Stimulated activated CD8-positive, alpha-beta memory T cell treated with anti-CD3 and anti-CD28 coated beads, Interleukin-4, amount 100 ng/mL, for 1 hour (primary cell): ENCODE results near the gene HASPIN.
A peak's percentile ranks its signal among the peaks of the same experiment; 100 is the strongest.
"Not testable (repeated sequence)": the region's sequence is repeated elsewhere in the genome, so short reads cannot be mapped to it uniquely, and the experiment has no call there.

ENCODE experiments used
- DNase-seq, 2 donors: peaks; one replicate each; pipeline ENCODE4 v3.0.0-alpha.2; 2020; ENCODE audit warnings: low read depth in 2 of 2, low spot score in 1 of 2

Gene HASPIN

GRCh38 chr17:3695723-3696411 lies 27.8 kb upstream of the HASPIN start, which contains the start of gene P2RX5:
TSS of gene P2RX5 (minus strand) at chr17:3696155. CDS start at chr17:3696005, 150 bp downstream.
- no peak for DNase-seq

- no peak for DNase-seq
Measured at GRCh38 chr17:3697103-3697476, 26.6 kb upstream of the HASPIN start.

- no peak for DNase-seq
Measured at GRCh38 chr17:3698139-3698538, 25.6 kb upstream of the HASPIN start.

DNA sequence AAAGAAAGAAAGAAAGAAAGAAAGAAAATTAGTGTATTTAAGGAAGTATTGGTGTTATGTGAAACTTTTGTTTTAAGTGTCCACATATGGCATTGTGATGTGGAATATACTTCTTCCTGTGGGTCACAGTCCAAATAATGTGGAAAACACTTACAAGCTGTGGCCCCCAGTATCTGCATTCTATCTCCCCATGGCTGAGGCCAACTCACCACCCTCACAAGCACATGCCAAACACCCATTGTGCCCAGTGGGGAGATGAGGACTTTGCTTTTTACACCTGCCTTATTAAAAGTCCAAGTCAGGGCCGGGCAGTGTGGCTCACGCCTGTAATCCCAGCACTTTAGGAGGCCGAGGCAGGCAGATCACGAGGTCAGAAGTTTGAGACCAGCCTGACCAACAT lies 23.8 kb upstream of the HASPIN start:
- no peak for DNase-seq

DNA sequence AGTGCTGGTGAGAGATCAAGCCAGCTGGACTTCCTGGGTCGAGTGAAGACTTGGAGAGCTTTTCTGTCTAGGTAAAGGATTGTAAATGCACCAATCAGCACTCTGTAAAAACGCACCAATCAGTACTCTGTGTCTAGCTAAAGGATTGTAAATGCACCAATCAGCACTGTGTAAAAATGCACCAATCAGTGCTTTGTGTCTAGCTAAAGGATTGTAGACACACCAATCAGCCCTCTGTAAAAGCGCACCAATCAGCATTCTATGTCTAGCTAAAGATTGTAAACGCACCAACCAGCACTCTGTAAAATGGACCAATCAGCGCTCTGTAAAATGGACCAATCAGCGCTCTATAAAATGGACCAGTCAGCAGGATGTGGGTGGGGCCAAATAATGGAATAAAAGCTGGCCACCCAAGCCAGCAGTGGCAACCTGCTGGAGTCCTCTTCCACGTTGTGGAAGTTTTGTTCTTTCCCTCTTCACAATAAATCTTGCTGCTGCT lies 21.6 kb upstream of the HASPIN start:
- not testable (repeated sequence) for DNase-seq

GRCh38 chr17:3704931-3705717 lies 18.6 kb upstream of the HASPIN start:
- no peak for DNase-seq

DNA sequence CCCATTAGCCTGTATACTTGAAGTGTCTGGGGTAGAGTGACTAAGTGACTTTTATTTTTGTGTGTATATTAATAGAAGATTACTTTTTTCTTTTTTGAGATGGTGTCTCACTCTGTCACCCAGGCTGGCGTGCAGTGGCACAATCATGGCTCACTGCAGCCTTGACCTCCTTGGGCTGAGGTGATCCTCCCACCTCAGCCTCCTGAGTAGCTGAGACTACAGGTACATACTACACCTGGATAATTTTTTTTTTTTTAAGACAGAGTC lies 18.1 kb upstream of the HASPIN start:
- DNase-seq, result not testable (repeated sequence)

DNA sequence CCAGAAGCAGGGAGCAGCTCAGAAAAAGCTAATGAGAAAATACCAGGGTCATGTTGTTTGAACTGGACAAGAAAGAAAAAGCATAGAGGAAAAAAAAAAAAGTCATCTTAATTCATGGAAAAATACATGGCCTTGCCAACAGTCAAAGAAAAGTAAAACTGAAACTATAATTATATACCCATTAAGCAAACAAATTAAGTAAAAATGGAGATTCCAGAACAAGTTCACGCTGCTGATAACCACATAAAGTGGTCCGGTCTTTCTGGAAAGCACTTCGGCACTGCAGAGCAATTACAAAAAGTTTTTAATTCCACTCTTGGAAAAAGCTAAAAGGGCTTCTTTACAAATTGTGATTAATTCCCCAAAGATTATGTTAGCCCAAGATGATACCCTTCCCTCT lies 15.3 kb upstream of the HASPIN start:
- DNase-seq, result no peak

DNA sequence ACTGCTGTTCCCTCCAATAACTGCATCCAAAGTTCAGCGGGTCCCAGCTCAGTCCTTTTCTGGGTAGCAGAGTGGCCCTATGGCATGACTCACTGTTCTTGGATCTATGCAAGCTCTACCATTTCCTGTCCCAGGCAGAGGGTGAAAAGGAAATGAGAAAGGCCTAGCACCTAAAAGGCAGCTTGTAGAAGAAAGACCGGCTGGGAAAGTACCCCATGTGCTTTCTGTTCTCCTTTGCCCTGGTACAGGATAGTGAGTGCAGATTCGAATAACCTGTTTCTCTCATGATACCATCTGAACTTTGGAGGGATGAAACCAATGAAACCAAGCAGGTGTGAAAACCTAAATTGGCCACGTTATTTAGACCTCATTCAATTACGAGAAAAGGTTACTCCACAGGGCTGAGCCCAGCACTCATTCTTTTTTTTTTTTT lies 12.7 kb upstream of the HASPIN start:
- peak in 1 of 2 donors; percentile 40 for DNase-seq

GRCh38 chr17:3712811-3713463 lies 10.8 kb upstream of the HASPIN start:
- DNase-seq, result no peak

- no peak for DNase-seq
Measured at GRCh38 chr17:3715296-3715695, 8.4 kb upstream of the HASPIN start.

GRCh38 chr17:3718201-3718600 lies 5.5 kb upstream of the HASPIN start:
- DNase-seq, result no peak

GRCh38 chr17:3719265-3719664 lies 4.4 kb upstream of the HASPIN start:
- DNase-seq, result no peak

DNA sequence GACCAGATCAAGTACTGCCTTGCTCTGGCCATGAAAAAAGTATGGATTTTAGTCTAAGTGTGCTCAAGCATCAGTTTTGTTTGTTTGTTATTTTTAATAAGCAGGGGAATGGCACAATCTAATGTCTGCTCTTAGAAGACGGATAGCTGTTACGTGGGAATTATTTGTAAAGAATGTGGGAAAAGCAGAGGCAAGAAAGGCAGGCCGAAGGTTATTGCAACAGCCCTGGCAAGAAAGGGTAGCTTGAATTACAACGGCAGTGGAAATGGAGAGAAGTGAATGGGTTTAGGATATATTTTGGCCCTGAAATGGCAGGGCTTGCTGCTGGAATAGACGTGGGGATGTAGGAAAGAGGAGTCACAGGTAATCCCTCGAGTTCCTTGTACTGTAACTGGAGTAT lies 987 bp upstream of the HASPIN start:
- no peak for DNase-seq

GRCh38 chr17:3723188-3723555 lies 531 bp upstream of the HASPIN start:
- DNase-seq, result no peak

DNA sequence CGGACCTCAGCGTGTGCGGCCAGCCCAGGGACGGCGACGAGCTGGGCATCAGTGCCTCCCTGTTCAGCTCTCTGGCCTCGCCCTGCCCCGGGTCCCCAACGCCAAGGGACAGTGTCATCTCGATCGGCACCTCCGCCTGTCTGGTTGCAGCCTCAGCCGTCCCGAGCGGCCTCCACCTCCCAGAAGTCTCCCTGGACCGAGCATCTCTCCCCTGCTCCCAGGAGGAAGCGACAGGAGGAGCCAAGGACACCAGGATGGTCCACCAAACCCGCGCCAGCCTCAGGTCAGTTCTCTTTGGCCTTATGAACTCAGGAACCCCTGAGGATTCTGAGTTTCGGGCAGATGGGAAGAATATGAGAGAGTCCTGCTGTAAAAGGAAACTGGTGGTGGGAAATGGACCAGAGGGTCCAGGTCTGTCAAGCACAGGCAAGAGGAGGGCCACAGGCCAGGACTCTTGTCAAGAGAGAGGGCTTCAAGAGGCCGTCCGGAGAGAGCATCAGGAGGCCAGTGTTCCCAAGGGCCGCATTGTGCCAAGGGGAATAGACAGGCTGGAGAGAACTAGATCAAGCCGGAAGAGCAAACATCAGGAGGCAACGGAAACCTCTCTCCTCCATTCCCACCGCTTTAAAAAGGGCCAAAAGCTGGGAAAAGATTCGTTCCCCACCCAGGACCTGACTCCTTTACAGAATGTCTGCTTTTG lies 825 bp downstream of the HASPIN start:
- no peak for DNase-seq

GRCh38 chr17:3727041-3727440 lies 3.3 kb downstream of the HASPIN start:
- no peak for DNase-seq

DNA sequence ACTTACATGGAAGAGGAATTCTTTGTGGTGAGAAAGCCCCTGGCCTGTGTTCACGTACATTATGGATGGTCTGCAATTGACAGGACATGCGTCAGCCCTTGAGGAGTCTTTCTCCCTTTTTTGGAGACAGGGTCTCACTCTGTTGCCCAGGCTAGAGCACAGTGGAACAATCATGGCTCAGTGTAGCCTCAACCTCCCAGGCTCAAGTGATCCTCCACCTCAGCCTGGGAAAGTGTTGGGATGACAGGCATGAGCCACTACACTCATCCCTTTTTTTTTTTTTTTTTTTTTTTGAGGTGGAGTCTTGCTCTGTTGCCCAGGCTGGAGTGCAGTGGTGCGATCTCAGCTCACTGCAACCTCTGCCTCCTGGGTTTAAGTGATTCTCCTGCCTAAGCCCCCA lies 4.4 kb downstream of the HASPIN start:
- not testable (repeated sequence) for DNase-seq

DNA sequence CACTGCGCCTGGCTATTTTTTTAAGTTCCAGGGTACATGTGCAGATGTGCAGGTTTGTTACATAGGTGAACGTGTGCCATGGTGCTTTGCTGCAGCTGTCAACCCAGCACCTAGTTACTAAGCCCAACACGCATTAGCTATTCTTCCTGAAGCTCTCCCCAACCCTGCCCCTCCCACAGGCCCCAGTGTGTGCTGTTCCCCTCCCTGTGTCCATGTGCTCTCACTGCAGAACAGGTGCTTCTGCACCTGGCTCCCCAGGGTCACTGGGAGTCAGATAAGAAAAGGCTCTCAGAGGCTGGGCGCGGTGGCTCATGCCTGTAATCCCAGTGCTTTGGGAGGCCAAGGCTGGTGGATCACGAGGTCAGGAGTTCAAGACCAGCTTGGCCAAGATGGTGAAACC lies 6.2 kb downstream of the HASPIN start:
- no peak for DNase-seq

GRCh38 chr17:3730881-3731429 lies 7.3 kb downstream of the HASPIN start:
- DNase-seq, result no peak

- no peak for DNase-seq
Measured at GRCh38 chr17:3732210-3732621, 8.5 kb downstream of the HASPIN start.
